HL-60 (cell line): ENCODE data around the gene POLR3C.

ENCODE experiments used
- GABPA ChIP-seq: IDR thresholded peaks from 2 replicates; pipeline ENCODE4 v1.6.1; 2012; ENCODE audit warnings: low read depth
- POLR2AphosphoS5 ChIP-seq: IDR thresholded peaks from 2 replicates; pipeline ENCODE4 v1.6.1; 2012; ENCODE audit warnings: low read depth
- SPI1 ChIP-seq: IDR thresholded peaks from 2 replicates; pipeline ENCODE4 v1.6.1; 2012; ENCODE audit warnings: low read depth, mild to moderate bottlenecking, borderline replicate concordance
- TF ChIP-seq, protein P1 (sequence below): IDR thresholded peaks from one replicate; pipeline ENCODE4 v1.5.1; 2011; ENCODE audit warnings: low read length, control low read depth, inconsistent platforms; ENCODE audit not compliant: insufficient read depth

DNA sequence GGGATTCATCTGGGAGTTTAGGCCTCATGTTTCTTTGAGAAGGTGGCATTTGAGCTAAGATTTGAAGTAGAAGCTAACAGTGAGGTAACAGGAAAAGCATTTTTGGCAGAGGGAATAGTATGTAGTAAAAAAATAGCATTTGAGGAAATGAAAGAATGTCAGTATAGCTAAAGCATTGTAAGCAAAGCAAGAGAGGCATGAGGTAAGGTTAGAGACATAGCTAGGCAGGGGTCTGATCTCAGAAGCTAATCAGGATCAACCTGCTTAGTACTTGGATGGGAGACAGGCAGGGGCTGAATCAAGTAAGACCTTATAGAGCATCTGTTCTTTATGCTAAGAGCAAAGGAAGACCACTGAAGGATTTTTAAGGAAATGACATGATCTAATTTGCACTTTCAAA lies 4.0 kb downstream of the POLR3C start:
- TF ChIP-seq, protein P1, sequence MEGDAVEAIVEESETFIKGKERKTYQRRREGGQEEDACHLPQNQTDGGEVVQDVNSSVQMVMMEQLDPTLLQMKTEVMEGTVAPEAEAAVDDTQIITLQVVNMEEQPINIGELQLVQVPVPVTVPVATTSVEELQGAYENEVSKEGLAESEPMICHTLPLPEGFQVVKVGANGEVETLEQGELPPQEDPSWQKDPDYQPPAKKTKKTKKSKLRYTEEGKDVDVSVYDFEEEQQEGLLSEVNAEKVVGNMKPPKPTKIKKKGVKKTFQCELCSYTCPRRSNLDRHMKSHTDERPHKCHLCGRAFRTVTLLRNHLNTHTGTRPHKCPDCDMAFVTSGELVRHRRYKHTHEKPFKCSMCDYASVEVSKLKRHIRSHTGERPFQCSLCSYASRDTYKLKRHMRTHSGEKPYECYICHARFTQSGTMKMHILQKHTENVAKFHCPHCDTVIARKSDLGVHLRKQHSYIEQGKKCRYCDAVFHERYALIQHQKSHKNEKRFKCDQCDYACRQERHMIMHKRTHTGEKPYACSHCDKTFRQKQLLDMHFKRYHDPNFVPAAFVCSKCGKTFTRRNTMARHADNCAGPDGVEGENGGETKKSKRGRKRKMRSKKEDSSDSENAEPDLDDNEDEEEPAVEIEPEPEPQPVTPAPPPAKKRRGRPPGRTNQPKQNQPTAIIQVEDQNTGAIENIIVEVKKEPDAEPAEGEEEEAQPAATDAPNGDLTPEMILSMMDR: no peak
- no peak for TF ChIP-seq POLR2AphosphoS5
- TF ChIP-seq GABPA: no peak
- TF ChIP-seq SPI1: no peak
